ENCODE results near the gene BTC.

Gene BTC

GRCh38 chr4:74738464-74739143, 55.7 kb downstream of the BTC start:
- TF ChIP-seq CTCF (conservative IDR thresholded peaks at IDR 0.05; ENCODE audit: low read depth, low read length): no peak
- Histone ChIP-seq H3K27ac (no peak overlapping the region), H3K9ac (no peak overlapping the region), H3K4me1 (ENCODE audit: low read depth, poor library complexity, severe bottlenecking) (no peaks in the 10 kb centered on the region), H3K27me3 (ENCODE audit: insufficient read depth, low read depth) (no peaks in the 10 kb centered on the region), H3K4me3 (IDR thresholded peaks at IDR 0.05; ENCODE audit: insufficient read depth, low read depth, low read length) (no peak overlapping the region), H3K79me2 (ENCODE audit: insufficient read depth, low read depth) (no peaks in the 10 kb centered on the region), H2AFZ (ENCODE audit: low read depth) (no peak overlapping the region), H4K20me1 (ENCODE audit: insufficient read depth) (no peaks in the 10 kb centered on the region), H3K4me2 (no peak overlapping the region), H3K36me3 (ENCODE audit: insufficient read depth) (no peaks in the 10 kb centered on the region)

- Histone ChIP-seq H3K27ac (no peak overlapping the region), H3K4me2 (no peak overlapping the region), H3K9ac (no peak overlapping the region), H3K79me2 (ENCODE audit: insufficient read depth, low read depth) (no peaks in the 10 kb centered on the region), H3K36me3 (ENCODE audit: insufficient read depth) (no peaks in the 10 kb centered on the region), H3K27me3 (ENCODE audit: insufficient read depth, low read depth) (no peaks in the 10 kb centered on the region), H3K4me3 (IDR thresholded peaks at IDR 0.05; ENCODE audit: insufficient read depth, low read depth, low read length) (no peak overlapping the region), H3K4me1 (ENCODE audit: low read depth, poor library complexity, severe bottlenecking) (no peaks in the 10 kb centered on the region), H2AFZ (ENCODE audit: low read depth) (no peak overlapping the region), H4K20me1 (ENCODE audit: insufficient read depth) (no peaks in the 10 kb centered on the region)
- TF ChIP-seq CTCF (conservative IDR thresholded peaks at IDR 0.05; ENCODE audit: low read depth, low read length): no peak
Observed at GRCh38 chr4:74734995-74735394, 59.3 kb downstream of the BTC start.

GRCh38 chr4:74733756-74734155, 60.6 kb downstream of the BTC start:
- H3K79me2 ChIP-seq (ENCODE audit: insufficient read depth, low read depth): no peaks in the 10 kb centered on the region
- no peak overlapping the region for H3K4me2 ChIP-seq
- H3K27ac ChIP-seq: no peak overlapping the region
- no peak overlapping the region for H2AFZ ChIP-seq (ENCODE audit: low read depth)
- no peak overlapping the region for H3K4me3 ChIP-seq (IDR thresholded peaks at IDR 0.05; ENCODE audit: insufficient read depth, low read depth, low read length)
- H3K36me3 ChIP-seq (ENCODE audit: insufficient read depth): no peaks in the 10 kb centered on the region
- no peak for TF ChIP-seq CTCF (conservative IDR thresholded peaks at IDR 0.05; ENCODE audit: low read depth, low read length)
- no peaks in the 10 kb centered on the region for H3K27me3 ChIP-seq (ENCODE audit: insufficient read depth, low read depth)
- no peaks in the 10 kb centered on the region for H4K20me1 ChIP-seq (ENCODE audit: insufficient read depth)
- H3K4me1 ChIP-seq (ENCODE audit: low read depth, poor library complexity, severe bottlenecking): no peaks in the 10 kb centered on the region
- no peak overlapping the region for H3K9ac ChIP-seq

- no peak overlapping the region for H2AFZ ChIP-seq (ENCODE audit: low read depth)
- H4K20me1 ChIP-seq (ENCODE audit: insufficient read depth): no peaks in the 10 kb centered on the region
- H3K27ac ChIP-seq: no peak overlapping the region
- H3K9ac ChIP-seq: no peak overlapping the region
- no peak for TF ChIP-seq CTCF (conservative IDR thresholded peaks at IDR 0.05; ENCODE audit: low read depth, low read length)
- no peaks in the 10 kb centered on the region for H3K79me2 ChIP-seq (ENCODE audit: insufficient read depth, low read depth)
- H3K27me3 ChIP-seq (ENCODE audit: insufficient read depth, low read depth): no peaks in the 10 kb centered on the region
- no peak overlapping the region for H3K4me3 ChIP-seq (IDR thresholded peaks at IDR 0.05; ENCODE audit: insufficient read depth, low read depth, low read length)
- H3K36me3 ChIP-seq (ENCODE audit: insufficient read depth): no peaks in the 10 kb centered on the region
- no peaks in the 10 kb centered on the region for H3K4me1 ChIP-seq (ENCODE audit: low read depth, poor library complexity, severe bottlenecking)
- no peak overlapping the region for H3K4me2 ChIP-seq
Observed at GRCh38 chr4:74724979-74725378, 69.3 kb downstream of the BTC start.
